Endometrial microvascular endothelial cells (primary cell): ENCODE data around the gene SSR2. TPM values are rescaled to one million over a fixed set of nuclear protein-coding genes. Genes with fewer than 3 reads are reported as not detected.
"Not testable (repeated sequence)": the region's sequence is repeated elsewhere in the genome, so short reads cannot be mapped to it uniquely, and the experiment has no call there.

Experiments
- in situ Hi-C: cut with HindIII; loops from 2 replicates; pipeline ENCODE4 v1.10.0; 2017; ENCODE audit warnings: low sequenced_read_pairs, low pct_unique_long_range_greater_than_20kb; ENCODE audit errors: inconsistent ontology term
- total RNA-seq: library from RNA; depleted of rRNA; stranded (reverse); fragments of >200 nt; gene quantifications from one replicate; pipeline ENCODE4 v1.2.3, GENCODE V29; 2015; ENCODE audit errors: inconsistent ontology term

Gene SSR2
- total RNA-seq, 1 donor from 2014 or later: 728 TPM

- in situ Hi-C loops: no loop called here
Observed at GRCh38 chr1:156002188-156002911, 18.4 kb downstream of the SSR2 start.

- in situ Hi-C loops: no loop called here
Observed at GRCh38 chr1:156001662-156002171, 19.0 kb downstream of the SSR2 start.

DNA sequence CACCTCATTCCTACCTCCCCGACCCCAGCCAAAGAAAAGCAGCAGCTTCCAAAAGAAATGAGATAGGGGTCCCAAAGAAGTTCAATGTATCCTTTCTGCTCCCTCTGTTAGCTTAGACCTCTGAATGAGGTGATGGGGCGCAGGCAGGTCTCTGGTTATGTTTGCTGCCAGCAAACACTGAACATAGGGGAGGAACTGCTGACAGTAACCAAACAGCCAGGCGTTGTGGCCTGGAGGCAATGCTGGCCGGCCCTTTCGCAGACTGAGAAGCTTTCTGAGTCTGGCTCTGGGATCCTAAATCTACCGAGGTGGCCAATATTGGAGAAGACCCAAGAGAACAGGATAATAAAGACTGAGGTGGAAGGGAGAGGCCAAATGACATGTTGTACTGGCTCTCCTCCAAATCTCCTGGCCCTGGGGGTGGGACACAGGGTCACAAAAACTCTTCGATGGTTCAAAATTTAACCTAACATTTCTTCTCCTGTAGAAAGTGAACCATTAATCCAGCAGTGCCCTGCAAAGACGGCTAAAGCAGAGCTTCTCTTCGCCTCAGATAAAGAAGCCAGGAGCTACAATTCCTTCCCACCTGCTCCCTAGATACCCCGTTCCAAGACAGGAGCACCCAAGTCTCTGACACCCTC, 19.6 kb downstream of the SSR2 start:
- in situ Hi-C loops: no loop called here

DNA sequence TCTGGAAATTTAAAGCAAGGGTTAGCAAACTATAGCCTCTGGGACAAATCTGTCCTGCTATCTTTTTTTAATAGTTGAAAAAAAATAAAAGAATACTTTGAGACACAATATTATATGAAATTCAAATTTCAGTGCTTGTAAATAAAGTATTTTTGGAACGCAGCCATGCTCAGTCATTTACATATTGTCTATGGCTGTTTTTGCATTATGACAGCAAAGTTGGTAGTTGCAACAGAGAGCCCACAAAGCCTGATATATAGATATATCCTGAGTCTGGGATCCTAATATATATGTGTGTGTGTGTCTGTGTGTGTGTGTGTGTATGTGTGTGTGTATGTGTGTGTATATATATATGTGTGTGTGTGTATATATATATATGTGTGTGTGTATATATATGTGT, 20.8 kb downstream of the SSR2 start:
- in situ Hi-C loops: no loop called here

DNA sequence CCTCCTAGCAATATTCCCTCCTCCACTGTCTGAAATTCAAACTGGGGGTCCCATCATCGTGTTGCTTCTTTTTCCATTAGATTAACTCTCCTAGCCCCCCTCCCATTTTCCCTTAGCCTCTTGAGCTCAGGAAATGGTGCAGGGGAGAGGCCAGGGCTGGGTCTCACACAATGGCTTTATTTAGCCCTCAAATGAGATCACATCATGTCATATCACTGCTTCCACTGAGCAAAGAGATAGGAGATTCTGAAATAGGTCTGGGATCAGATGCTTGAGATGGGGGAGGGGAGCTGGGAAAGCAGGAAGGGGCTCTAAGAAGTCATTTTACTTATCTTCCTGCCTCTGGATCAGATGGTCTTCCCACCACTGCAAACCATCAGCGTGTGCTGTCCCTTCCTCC, 24.6 kb downstream of the SSR2 start:
- in situ Hi-C loops: no loop called here

DNA sequence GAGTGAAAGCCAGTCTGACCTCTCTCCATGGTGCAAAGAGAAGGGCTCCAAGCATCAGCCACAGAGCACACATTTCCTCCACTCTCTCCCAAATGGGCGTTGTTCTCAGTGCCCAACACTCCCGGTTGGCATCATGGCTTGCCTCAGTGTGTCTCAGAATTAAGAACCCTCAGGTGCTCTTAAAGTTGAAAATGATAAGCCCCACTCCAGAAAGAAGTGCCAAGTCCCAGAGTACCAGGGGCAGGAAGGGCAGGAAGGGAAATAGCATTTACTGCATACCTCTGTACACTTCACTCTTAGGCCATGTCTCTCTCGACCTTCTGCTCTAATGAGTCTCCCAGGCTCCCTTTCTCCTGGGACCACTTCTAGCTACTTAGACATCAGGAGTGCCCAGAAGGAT, 27.2 kb downstream of the SSR2 start:
- in situ Hi-C loops: no loop called here

GRCh38 chr1:155990005-155990739, 30.6 kb downstream of the SSR2 start:
- in situ Hi-C loops: no loop called here

DNA sequence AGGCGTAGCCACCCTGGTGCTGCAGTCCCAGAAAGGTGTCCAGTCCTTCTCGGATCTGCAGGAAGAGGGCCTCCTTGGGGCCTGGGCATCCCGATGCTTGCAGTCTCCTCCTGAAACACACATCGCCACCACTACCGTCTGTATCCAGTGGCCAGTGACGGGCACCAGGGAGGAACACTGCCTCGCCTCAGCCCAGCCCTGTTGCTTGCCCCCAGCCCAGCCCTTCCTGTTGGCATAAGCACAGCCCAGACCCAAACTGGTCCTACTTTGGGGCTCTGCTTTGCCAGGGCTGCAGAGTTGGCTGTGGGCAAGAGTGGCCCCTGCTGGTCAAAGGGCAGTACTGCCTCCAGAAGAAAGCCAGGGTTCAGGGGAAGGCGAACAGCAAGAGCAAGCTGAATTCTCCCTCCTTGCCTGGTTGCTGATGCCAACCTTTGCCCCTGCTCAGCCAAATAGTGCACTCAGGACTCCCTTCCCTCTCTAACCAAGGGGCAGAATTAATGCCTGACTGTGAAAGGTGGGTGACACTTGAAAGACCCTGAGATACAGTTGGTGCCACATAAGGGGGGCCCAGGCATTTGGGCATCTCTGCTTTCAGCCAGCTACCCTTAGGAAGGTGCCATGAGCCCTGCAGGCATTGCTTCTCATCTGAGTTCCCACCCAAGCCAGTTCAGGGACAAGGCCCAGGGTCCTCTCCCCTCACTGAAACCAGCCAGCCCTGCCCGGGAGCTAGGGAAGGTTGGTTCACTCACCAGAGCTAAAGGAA, 31.3 kb downstream of the SSR2 start:
- in situ Hi-C loops: no loop called here

GRCh38 chr1:155984903-155985645, 35.7 kb downstream of the SSR2 start:
- in situ Hi-C loops: not testable (repeated sequence)

DNA sequence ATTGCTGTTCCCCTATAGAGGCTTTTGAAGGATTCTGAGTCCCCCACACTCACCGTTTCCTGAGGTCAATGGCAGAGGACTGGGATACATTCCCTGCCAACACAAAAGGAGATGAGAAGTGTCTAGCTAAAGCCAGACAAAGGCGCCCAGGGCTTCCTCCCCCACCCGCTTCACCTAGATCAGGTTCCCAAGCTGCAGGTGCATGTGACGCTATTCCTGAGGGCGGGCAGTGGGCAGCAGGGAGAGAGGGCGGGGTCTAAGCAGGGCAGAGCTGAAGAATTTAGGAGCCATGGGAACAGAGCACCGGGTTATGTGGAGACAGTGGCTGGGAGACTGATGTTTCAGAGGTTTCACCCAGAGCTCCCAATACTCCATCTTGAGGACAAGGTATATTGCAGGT, 36.4 kb downstream of the SSR2 start:
- in situ Hi-C loops: no loop called here

- in situ Hi-C loops: no loop called here
Observed at GRCh38 chr1:155983191-155984024, 37.3 kb downstream of the SSR2 start.

DNA sequence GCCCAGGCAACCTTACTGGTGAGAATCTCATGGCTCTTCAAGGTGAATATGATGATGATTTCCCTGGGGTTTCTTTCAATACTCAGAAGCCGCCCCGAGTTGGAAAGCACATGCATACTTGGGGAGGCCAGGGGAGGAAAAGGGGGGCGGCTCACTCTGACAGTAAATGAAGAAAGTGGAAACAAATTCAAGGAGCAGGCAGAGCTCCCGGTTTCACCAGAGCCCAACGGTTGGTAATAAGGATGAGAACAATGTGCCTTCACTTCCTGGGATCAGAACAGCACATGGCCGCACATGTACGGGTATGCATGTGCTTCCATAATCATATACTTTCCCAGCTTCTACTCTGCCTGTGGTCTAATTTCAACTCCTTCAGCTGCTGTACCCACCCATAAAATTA, 38.6 kb downstream of the SSR2 start:
- in situ Hi-C loops: no loop called here

DNA sequence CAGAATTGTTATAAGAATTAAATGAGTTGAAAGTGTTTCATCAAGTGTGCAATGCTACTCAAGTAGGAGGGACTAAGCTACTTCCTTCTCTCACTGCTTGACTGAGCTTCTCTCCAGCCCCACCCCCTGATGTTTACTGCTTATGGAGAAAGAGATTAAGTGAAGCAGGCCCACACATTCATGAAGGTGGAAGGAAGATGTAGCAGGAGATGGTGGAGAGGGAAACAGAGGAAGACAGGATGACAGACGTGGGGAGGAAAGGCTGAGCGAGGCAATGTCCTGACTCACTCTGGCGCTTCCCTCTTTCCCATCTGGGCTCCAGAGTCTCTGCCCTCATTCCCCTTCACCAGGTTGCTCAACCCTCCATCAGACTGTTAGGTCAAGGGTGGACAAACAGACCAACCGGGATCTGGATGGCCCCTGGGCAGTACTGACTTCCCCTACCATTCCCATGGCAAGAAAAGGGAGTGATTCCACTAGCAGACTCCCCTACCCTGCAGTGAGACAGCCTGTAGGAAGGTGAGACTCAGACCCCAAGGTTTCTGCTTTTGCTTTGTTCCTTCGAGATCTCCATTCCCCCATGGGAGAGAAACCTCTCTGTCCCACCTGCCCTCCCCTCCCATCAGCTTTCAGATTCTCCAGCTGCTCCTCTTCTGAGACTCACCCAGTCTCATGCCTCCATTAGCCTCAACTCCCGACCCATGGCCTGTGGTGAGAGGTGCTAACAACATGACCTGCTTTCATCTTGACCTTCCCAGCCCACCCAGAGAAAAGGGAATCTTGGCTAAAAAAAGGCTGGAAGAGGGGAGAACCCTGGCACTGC, 39.3 kb downstream of the SSR2 start:
- in situ Hi-C loops: no loop called here

GRCh38 chr1:155979597-155980343, 41.0 kb downstream of the SSR2 start:
- in situ Hi-C loops: no loop called here

GRCh38 chr1:155978973-155979429, 41.8 kb downstream of the SSR2 start:
- in situ Hi-C loops: no loop called here

DNA sequence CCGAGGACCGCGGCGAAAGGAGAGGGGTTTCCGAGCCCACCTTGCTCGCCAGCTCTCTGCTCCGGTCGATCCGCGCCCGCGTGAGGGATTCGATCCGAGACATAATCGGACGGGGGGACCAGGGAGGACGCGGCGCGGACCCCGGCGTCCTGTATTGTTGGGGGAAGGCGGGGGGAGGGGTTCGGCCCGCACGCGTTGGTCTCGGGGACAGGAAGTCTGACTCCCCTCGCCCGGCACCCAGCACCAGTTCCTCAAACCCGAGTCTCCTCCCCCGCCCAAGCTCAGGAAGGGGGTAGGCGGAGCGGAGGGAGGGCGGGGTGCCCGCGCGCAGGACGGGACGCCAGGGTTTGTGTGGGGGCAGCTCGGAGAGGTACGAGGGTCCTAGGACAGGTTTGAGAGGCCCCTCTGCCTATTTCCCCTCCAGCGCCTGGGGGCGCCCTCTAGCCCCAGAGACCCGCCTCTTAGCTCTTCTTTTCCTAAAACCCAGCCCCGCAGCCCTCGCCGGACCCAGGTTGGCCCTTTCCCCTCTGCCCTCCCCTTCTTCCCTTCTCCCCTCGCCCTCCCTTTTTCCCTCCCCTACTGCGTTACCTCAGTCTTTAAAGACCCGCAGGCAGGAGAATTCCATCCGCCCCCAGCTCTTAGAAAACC, 42.3 kb downstream of the SSR2 start, which contains the start of gene ARHGEF2:
Gene ARHGEF2 (minus strand): TSS at position 223 of the 648 bp plus-strand sequence. CDS start 120 bp downstream, at position 103.
- in situ Hi-C loops: no loop called here
